ENCODE measurements around the gene SH2D2A.

DNA sequence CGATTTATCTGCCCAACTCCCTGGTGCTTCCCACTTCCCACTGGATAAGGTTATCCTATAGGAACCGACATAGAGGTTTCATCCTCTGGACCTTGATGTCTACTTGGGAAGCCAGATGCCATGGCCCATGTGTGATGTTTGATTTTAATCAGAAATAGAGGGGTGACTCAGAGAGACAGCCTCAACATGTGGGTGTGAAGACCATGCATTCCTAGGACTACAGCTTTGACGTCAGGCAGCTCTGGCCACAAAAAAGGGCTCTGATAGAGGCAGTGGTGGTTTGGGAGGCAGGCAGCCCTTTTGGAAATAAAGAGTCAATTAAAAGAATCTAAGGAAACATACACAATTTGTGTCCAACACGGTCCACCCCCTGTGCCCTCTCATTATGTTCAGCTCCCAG is 5.2 kb upstream of the SH2D2A start:
- TF ChIP-seq, protein P1, sequence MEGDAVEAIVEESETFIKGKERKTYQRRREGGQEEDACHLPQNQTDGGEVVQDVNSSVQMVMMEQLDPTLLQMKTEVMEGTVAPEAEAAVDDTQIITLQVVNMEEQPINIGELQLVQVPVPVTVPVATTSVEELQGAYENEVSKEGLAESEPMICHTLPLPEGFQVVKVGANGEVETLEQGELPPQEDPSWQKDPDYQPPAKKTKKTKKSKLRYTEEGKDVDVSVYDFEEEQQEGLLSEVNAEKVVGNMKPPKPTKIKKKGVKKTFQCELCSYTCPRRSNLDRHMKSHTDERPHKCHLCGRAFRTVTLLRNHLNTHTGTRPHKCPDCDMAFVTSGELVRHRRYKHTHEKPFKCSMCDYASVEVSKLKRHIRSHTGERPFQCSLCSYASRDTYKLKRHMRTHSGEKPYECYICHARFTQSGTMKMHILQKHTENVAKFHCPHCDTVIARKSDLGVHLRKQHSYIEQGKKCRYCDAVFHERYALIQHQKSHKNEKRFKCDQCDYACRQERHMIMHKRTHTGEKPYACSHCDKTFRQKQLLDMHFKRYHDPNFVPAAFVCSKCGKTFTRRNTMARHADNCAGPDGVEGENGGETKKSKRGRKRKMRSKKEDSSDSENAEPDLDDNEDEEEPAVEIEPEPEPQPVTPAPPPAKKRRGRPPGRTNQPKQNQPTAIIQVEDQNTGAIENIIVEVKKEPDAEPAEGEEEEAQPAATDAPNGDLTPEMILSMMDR (IDR thresholded peaks at IDR 0.05) = no peak
- TF ChIP-seq EZH2 (IDR thresholded peaks at IDR 0.05; ENCODE audit: borderline replicate concordance, insufficient read depth, low read depth, low read length, poor library complexity, severe bottlenecking) = no peak

Measured in B cell (primary cell).